ENCODE results near the gene SLCO2B1.

DNA sequence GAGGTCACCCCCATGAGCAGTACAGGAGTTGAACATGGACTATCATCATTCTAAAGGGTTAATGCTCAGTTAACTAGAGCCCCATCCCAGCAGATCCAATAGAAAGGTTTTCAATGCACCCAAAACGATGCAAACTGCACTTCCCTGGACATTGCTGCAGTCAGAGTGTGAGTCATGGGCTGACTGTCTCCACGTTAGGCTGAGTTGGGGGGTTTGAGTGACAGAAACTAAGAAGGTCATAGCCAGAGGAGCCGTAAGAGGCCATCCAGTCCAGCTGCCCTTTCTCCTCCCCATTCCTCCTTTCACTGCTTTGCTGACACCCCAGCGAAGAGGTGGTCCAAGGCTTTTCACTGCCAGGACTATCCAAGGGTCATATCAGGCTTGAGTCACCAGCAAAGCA, 43.7 kb upstream of the SLCO2B1 start:
- TF ChIP-seq RARB (CRISPR knock-in tag; IDR thresholded peaks at IDR 0.05) (no peak), TCF4 (CRISPR knock-in tag; IDR thresholded peaks at IDR 0.05; ENCODE audit: borderline replicate concordance) (no peak), ARNTL (CRISPR knock-in tag; IDR thresholded peaks at IDR 0.05; ENCODE audit: borderline replicate concordance, low read depth) (no peak), CSDC2 (CRISPR knock-in tag; IDR thresholded peaks at IDR 0.05) (no peak)
- TF ChIP-seq, protein P1, sequence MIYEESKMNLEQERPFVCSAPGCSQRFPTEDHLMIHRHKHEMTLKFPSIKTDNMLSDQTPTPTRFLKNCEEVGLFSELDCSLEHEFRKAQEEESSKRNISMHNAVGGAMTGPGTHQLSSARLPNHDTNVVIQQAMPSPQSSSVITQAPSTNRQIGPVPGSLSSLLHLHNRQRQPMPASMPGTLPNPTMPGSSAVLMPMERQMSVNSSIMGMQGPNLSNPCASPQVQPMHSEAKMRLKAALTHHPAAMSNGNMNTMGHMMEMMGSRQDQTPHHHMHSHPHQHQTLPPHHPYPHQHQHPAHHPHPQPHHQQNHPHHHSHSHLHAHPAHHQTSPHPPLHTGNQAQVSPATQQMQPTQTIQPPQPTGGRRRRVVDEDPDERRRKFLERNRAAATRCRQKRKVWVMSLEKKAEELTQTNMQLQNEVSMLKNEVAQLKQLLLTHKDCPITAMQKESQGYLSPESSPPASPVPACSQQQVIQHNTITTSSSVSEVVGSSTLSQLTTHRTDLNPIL (CRISPR knock-in tag; IDR thresholded peaks at IDR 0.05; ENCODE audit: low read depth) = no peak
- TF ChIP-seq, protein P2, sequence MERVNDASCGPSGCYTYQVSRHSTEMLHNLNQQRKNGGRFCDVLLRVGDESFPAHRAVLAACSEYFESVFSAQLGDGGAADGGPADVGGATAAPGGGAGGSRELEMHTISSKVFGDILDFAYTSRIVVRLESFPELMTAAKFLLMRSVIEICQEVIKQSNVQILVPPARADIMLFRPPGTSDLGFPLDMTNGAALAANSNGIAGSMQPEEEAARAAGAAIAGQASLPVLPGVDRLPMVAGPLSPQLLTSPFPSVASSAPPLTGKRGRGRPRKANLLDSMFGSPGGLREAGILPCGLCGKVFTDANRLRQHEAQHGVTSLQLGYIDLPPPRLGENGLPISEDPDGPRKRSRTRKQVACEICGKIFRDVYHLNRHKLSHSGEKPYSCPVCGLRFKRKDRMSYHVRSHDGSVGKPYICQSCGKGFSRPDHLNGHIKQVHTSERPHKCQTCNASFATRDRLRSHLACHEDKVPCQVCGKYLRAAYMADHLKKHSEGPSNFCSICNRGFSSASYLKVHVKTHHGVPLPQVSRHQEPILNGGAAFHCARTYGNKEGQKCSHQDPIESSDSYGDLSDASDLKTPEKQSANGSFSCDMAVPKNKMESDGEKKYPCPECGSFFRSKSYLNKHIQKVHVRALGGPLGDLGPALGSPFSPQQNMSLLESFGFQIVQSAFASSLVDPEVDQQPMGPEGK (CRISPR knock-in tag; IDR thresholded peaks at IDR 0.05; ENCODE audit: borderline replicate concordance) = no peak
- TF ChIP-seq, protein P3, sequence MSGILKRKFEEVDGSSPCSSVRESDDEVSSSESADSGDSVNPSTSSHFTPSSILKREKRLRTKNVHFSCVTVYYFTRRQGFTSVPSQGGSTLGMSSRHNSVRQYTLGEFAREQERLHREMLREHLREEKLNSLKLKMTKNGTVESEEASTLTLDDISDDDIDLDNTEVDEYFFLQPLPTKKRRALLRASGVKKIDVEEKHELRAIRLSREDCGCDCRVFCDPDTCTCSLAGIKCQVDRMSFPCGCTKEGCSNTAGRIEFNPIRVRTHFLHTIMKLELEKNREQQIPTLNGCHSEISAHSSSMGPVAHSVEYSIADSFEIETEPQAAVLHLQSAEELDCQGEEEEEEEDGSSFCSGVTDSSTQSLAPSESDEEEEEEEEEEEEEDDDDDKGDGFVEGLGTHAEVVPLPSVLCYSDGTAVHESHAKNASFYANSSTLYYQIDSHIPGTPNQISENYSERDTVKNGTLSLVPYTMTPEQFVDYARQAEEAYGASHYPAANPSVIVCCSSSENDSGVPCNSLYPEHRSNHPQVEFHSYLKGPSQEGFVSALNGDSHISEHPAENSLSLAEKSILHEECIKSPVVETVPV (CRISPR knock-in tag; IDR thresholded peaks at IDR 0.05) = no peak

Data from SK-N-SH treated with all-trans-retinoic acid at 6 μM for 48 hours (cell line).